Colon (tissue), 2 donors: Measurements from ENCODE around the gene NAALADL2.

Source experiments
- FAIRE-seq: peaks from 2 replicates; lab custom pipeline; 2012; peaks lifted over from hg19 to GRCh38; lab: Jason Lieb, UNC
- donor health status: control.
- donor health status: control.

Gene NAALADL2

DNA sequence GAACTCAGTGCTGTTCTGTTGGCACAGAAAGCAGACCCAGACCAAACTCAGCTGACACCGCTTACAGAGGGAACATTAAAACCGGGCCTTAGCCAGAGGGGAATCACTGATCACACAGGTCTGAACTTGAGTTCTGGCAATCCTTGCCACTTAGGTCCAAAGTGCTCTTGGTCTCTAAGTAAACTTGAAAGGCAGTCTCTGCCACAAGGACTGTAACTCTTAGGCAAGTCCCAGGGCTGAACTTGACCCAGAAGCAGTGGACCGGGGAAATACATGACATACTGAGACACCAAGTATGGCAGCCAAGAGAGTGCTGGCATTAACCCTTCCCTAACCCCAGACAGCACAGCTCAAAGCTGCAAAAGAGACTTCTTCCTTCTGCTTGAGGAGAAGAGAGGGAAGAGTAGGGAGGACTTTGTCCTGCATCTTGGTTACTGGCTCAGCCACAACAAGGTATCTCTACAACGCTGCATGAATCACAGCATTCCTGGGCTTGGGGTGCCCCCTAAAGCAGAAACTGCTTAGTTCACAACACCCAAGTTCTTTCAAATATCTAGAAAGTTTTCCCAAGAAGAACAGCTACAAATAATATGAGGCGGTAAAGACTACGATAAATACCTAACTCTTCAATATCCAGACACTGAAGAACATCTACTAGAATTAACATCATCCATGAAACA lies 32.5 kb downstream of the NAALADL2 start:
- FAIRE-seq, result no peak

DNA sequence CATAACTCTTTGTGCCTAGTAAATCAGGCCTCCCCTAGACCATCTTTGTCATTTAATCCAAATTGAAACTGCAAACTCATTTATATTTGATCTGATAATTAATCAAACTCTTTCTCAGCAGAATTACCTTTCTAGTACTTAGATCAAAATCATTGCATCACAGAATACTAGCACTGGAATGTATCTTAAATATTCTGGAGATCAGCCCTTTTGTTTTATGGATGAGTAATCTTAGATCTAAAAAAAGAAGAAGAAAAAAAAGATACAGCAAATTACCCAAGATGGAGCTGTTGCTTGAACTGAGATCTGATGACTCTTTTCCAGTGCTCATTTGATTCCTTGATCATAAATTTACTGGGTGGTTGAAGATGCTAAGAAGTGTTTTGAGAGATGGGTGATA lies 47.9 kb downstream of the NAALADL2 start:
- FAIRE-seq, result no peak

DNA sequence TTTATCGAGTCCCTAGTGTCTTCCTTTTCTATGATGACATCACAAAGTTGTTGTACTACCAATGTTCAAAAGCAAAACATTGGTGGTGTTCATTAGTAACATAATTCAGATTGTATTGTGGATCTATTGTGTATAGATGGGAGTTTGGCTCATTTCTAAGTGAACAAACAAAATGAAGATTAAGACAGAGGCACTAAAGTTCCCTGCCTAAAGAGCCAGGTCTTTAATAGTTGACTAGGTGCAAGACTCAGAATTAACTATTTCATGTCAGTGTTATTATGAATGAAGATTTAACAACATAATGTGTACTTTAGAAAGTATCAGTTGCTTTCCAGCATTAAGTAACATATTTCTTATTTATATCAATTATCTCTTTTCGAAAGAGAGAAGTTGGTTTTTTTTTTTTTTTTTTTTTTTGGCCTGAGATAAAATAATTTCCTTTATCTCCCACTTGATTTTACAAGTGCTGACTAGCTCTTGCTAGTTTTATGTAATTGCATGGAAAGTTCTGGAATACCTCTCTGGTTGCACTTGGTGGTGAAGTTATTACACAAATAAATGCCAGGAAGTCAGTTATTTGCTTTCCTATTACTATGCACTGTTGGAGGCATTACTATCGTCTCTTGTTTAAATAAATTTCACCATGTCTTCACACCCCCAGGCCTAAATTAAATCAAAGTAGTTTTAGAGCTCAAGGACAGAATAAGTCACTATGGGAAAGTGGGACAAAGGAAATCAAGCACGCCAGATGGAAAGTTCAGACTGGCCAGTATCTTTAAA lies 48.7 kb downstream of the NAALADL2 start:
- FAIRE-seq, result no peak

DNA sequence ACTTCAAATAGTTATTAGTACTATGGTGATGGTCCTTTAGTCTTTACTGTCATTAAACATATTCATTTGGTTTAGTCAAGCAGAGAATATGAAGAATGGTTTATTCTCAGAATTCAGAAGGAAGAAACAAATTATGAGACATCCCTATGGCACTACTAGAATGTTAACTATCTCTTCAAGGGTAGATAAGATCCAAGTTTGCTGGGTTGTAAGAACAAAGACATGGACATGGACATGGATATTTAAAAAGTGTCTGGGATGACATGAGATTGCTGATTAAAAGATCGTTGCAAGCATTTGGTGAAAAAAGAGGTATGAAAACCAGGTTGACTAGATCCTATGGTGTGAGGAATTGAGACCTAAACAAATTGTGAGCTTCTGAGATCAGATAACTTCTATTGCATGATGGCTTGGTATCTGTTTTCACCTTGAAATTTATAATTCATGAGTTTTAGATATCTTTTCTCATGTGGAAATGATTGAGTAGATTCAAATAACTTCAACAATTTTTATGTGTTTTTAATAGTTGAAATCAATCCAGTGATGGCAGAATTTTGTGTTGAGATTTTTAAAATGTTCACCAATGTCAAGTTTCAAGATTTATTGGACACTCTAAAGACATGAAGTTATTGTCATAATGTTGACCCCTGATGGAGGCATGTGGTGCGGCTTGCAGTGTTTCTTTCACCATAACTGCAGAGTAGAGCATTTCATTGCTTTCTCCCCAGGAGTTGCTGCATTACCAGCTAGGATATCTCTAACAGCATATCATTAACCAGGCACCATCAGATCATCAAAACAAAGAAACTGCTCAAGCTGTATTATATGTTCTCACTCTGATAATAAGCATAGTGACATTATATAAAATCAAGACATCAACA lies 72.6 kb downstream of the NAALADL2 start:
- FAIRE-seq, result no peak

DNA sequence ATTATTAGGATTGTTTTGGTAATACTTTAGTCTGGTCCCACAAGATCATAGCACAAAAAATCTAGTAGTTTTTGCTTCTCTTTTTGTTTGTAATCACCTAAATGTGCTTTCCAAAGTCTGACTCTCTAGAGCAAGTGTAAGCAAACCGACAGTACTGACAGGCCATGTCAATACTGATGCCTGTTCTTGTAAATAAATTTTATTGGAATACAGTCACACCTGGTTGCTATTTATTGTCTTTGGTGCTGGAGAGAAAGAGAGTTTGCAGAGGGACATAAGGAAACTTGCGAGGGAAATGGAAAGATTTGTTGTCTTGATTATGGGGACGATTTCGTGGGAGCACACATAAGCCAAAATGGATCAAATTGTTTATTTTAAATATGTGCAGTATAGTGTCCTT lies 77.5 kb downstream of the NAALADL2 start:
- no peak for FAIRE-seq

DNA sequence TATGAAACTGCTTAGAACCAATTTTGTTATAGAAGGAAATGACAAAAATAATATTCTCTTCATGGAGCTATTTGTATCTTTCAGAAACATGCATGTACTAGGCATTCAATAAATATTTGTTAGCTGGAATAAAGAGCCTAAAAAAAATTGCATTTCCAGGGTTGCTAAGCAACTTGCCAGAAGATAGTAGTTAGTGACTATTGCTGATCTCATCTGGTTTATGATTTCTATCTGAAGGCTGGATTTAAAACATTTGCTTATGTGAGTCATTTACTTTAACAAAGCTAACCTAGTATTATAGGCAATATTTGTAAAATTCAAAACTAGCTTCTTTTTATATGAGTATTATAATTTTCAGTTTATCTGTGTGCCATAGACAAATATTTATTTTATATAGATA lies 78.3 kb downstream of the NAALADL2 start:
- peak; percentile 33 for FAIRE-seq

DNA sequence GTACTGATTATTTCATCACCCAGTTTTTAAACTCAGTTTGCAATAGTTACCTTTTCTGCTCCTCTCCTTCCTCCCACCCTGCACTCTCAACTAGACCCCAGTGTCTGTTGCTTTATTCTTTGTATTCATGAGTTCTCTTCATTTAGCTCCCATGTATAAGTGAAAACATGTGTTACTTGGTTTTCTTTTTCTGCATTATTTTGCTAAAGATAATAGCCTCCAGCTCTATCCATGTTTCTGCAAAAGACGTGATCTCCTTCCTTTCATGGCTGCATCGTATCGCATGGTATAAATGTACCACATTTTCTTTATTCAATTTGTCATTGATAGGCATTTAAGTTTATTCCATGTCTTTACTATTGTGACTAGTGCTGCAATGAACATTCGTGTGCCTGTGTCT lies 79.0 kb downstream of the NAALADL2 start:
- no peak for FAIRE-seq

DNA sequence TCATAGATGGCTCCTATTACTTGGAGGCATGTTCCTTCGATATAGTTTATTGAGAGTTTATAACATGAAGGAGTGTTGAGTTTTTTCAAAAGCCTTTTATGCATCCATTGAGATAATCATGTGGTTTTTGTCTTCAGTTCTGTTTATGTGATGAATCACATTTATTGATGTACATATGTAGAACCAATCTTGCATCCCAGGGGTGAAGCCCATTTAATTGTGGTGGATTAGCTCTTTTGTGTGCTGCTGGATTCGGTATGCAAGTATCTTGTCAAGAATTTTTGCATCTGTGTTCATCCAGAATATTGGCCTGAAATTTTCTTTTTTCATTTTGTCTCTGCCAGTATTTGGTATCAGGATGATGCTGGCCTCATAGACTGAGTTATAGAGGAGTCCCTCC lies 81.0 kb downstream of the NAALADL2 start:
- no peak for FAIRE-seq

DNA sequence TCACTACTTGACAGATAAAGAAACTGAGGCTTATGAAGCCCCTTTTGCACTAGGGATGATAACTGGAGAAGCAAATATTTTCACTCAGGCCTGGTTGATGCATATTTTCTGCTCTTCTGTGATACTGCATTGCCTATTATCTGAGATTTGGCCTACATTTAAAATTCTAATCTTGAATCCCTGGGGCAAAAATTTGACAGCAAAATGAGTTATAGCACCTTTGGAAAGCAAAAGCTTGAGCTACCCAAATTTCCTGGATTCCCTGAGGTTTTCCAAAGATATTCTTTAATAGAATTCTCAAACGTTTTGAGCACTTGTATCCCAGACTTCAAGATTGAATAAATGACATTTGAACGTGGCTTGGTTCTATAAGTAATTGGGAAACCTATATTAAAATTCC lies 86.1 kb downstream of the NAALADL2 start:
- no peak for FAIRE-seq

DNA sequence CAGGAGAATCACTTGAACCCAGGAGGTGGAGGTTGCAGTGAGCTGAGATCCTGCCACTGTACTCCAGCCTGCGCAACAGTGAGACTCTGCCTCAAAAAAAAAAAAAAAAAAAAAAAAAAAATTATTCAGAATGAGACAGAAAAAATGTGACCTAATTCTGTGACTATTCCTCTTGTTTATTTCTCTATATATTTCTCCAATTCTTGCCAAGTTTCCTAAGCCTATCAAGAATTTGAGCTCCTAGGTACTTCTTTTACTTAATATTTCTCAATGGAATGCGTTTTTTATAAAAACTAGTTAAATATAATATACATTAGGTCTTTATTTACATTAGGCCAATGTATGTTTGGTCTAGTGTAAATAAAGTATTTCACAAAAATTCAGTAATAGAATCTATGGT lies 86.8 kb downstream of the NAALADL2 start:
- FAIRE-seq, result no peak

DNA sequence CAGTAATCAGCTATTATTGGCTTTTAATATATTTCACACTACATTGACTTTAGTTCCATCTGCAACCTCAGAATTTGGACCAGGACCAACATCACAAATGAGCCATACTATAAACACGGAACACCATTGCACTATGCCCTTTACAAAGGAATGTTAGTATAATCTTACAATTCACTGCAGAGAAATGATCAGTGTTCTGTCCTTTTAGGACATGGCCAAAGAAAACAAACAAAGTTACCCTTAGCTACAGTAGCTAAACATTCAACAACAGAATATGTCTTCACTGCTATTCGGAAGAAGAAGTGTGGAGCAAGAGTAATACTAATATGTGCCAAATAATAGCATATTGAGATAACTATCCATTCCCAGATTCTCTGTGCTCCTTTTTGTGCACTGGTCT lies 90.4 kb downstream of the NAALADL2 start:
- FAIRE-seq, result no peak

DNA sequence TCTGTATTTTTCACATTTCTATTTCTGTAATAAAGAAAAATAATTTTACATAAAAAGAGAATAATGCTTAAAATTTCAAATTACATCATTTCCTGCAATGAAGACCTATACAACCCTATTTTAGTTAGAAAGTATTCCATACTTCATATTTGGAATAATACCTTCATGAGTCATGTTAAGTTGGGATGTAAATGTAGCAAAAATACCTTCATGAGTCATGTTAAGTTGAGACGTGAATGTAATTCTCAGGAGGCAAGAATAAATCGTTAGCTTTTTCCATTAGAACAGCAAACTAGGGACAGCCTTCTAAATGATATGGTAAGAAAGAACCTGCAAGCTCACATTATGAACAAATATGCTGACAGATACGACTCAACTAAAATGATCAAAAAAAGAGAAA lies 91.9 kb downstream of the NAALADL2 start:
- no peak for FAIRE-seq

DNA sequence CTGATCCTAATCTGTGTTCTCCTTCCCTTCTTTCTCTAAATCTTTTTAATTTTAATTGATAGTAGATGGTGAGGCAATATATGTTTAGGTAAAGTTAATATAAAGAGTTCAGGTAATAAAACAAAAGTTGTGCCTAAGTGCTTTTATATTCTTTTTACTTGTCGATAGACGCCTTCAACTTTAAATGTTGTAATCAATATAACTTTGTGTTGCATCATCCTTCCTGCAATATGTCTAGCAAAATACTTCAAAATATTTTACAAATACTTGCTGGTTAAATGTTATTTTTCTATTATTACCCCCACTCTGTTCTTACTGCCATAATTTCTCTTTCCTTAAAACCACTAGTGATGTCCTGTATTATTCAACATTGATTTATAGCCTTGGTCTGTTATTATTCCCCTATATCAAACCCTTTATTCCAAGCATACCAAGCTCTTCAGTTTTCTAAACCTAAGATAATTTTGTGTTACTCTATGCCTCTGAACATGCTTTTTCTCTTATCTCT lies 92.4 kb downstream of the NAALADL2 start:
- FAIRE-seq, result peak; percentile 5

DNA sequence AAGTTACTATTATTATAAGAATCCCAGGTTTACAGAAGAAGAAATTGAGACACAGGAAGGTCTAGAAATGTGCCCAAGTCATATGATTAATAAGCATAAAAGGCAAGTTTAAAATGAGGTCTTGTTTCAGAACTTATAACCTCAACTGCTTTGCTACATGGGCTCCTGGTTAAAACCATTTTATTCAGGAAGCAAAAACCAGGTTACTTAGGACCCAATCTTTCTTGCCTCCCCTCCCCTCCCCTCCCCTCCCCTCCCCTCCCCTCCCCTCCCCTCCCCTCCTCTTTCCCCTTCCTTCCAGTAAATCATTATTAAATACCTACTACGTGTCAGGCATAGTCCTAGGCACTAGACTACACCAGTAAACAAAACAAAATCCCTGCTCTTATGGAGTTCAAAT lies 93.9 kb downstream of the NAALADL2 start:
- FAIRE-seq, result no peak

DNA sequence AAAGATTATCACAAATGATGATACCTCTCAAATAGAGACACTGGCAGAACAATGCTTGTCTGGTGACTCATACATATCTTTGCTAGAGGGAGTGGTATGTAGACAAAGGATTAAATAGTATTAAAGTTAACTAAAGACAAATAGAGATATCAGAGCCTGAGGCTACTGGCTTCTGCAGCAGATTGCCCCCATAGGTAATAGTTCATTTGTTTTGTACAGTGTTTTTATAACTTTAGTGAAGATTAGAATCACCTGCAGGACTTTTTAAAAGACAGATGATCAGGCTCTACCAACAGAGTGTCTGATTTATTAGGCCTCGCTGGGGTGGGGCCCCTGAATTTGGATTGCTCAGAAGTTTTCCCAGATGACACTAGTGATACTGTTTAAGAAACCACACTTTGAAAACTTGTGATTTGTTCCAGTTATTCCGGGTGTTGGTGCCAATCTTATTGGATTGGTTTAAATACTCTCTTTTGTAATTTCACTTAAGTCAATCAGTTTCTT lies 96.4 kb downstream of the NAALADL2 start:
- no peak for FAIRE-seq

DNA sequence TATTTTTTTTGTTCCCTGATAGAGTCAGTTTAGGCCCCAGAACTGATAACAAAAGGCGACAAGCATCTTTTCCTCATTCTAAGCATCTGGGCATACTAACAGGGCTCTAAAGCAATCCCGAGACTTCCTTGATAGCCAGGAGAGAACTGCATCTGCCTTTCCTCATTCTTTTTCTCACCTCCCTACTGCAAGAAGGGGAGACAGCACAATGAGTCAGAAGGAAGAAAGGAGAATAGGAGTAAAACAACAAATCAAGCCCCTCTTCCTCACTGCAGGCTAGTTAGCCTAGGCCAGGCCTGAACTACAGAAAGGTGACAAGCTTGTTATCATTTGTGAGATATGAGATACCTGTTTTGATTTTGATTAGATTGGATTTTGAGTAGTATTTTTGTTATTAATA lies 97.9 kb downstream of the NAALADL2 start:
- no peak for FAIRE-seq

DNA sequence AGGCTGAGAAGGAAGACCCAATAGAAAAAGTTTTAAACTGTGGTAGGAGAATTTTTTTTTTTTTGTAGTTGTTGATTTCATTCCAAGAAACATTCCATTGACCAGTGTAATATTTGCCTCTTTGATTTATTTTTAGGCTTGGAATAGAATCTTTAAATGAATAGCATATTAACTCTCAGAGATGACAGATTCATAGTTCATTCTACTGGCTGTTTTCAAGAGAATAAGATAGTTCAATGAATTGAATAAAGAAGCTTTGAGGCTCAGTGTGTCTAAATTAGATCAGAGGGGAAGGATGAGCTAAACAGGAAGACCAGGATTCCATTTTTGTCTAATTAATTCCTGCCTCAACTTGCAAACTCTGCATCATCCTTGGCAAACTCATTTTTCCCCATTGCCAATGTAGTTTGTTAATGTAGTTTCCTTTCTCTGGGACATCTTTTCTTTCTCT lies 98.4 kb downstream of the NAALADL2 start:
- no peak for FAIRE-seq

DNA sequence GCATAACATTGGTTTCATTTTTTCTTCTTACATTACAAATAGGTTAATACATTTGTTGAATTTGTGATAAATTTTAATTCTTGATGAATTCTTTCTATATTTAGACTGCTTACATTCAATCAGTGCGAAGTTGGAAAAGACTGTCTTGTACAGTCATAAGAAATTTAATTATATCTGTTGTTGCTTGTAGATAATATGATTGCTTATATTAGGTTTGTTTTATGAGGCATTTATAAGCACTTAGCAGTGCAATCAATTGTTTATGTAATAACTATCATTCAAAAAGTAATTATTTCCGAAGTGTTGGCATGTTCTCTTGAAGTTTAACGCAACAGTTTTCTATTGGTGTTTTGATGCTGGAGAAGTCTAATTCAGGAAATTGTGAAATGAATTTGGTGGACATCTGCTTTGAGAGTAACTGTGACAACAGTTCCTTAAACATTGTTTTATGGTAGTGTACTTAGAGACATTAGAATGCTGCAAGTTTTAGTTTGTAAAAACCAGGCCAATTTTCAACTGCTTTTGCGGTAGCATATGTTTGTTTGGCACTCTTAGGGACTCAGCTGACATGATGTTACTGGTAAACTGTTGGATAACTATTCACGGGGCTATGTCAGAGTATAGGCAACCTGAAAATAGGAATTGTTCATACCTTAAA lies 99.7 kb downstream of the NAALADL2 start:
- FAIRE-seq, result no peak

DNA sequence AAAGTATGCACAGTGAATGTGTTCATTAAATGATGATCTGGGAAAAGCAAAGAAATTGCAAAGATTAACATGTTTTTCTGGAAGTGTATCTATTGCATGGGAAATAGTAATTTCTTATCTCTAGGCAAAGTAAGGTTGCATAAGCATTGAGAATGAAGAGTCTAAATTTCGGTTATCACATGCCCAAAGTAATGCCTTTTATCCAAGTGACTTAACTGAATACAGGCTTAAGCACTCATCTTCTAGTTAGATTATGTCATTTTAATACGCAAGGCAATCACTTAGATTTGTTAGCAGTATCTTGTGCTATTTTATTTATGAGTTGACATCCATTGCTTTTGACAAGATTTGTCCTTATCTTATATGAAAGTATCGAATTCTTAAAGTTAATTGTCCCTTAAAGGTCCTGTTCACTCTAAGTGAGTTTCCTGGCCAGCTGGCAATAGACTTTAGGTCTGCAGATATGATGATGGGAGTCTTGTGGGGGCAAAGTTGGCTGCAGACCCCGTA lies 100.5 kb downstream of the NAALADL2 start:
- no peak for FAIRE-seq

DNA sequence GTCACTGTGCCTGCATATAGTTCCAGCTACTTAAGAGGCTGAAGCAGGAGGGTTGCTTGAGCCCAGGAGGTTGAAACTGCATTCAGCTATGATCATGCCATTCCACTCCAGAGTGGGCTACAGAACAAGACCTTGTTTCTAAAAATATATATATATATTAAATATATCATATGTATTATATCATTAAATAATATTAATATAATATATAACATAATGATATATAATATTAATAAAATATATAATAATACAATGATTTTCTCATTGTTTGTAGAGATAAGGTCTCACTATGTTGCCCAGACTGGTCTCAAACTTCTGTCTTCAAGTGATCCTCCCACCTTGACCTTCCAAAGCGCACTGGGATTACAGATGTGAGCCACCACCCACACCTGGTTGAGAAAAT lies 101.8 kb downstream of the NAALADL2 start:
- no peak for FAIRE-seq

DNA sequence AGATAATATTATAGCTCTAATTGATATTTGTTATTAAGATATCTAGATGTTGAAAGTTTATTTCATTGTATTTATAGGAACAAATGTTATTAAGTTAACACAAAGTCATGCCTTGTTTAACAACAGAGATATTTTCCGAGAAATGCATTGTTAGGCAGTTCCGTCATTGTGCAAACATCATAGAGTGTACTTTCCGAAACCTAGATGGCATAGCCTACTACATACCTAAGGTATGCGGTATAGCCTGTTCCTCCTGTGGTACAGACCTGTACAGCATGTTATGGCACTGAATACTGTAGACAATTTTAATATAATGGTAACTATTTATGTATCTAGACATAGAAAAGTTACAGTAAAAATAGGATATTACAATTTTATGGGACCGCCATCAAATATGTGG lies 114.3 kb downstream of the NAALADL2 start:
- no peak for FAIRE-seq

DNA sequence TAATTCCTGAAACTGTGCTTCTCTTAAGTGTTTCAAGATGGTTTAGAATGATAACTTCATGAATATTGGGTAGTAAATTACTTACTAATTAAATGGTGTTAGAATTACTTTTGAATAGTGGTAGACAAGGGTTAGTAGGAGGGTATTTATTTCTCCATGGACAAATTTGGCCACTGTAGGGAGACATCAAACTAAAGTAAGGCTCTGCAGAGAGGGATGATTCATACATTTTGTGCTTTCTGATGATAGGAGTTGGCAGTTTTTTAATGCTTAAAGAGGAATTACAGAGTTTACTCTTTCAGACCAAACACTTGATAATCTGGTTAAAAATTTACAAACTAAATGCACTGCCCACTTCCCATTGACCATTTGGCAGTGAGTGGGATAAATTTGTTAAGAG lies 127.6 kb downstream of the NAALADL2 start:
- no peak for FAIRE-seq
